Neural progenitor cell (in vitro differentiated cells): ENCODE results near the gene NOP14. TPM values are rescaled to one million over a fixed set of nuclear protein-coding genes. Genes with fewer than 3 reads are reported as not detected.

Experiments used
- DNase-seq: peaks from one replicate; pipeline ENCODE4 v3.0.0-alpha.2; 2016; ENCODE audit warnings: low spot score
- H2AFZ ChIP-seq: fragments of 200-600 bp; sonication (generic); replicated peaks from 2 replicates; pipeline ENCODE4 v1.6.1; 2016; ENCODE audit warnings: antibody characterized with exemption
- H3F3A ChIP-seq: fragments of 200-600 bp; sonication (generic); 2 replicates; pipeline ENCODE4 v1.6.1; 2016; ENCODE audit warnings: antibody characterized with exemption, low read depth
- H3K27ac ChIP-seq: fragments of 200-600 bp; sonication (generic); 2 replicates; pipeline ENCODE4 v1.5.1; 2016; ENCODE audit warnings: mild to moderate bottlenecking
- H3K27me3 ChIP-seq: fragments of 200-600 bp; sonication (generic); 2 replicates; pipeline ENCODE4 v1.6.1; 2016; ENCODE audit warnings: mild to moderate bottlenecking, moderate library complexity
- H3K36me3 ChIP-seq: fragments of 200-600 bp; sonication (generic); 2 replicates; pipeline ENCODE4 v1.5.1; 2016
- H3K4me1 ChIP-seq: fragments of 200-600 bp; sonication (generic); 2 replicates; pipeline ENCODE4 v1.6.1; 2016; ENCODE audit warnings: mixed run types
- H3K4me2 ChIP-seq: fragments of 200-600 bp; sonication (generic); 2 replicates; pipeline ENCODE4 v1.6.1; 2016
- H3K4me3 ChIP-seq: fragments of 200-600 bp; sonication (generic); 2 replicates; pipeline ENCODE4 v1.5.1; 2016
- H3K79me2 ChIP-seq: fragments of 200-600 bp; sonication (generic); 2 replicates; pipeline ENCODE4 v1.6.1; 2016; ENCODE audit warnings: low read depth
- H3K9ac ChIP-seq: fragments of 200-600 bp; sonication (generic); 2 replicates; pipeline ENCODE4 v1.6.1; 2016
- H3K9me3 ChIP-seq: fragments of 200-600 bp; sonication (generic); 2 replicates; pipeline ENCODE4 v1.5.1; 2016; ENCODE audit warnings: low read depth
- H4K20me1 ChIP-seq: fragments of 200-600 bp; sonication (generic); 2 replicates; pipeline ENCODE4 v1.6.1; 2016; ENCODE audit warnings: low read depth
- H3K27ac Mint-ChIP-seq: 3 replicates; pipeline ENCODE4 v1.8.0; 2021; ENCODE audit warnings: mixed read lengths
- H3K27me3 Mint-ChIP-seq: 2 replicates; pipeline ENCODE4 v1.8.0; 2022; ENCODE audit warnings: low read depth, mild to moderate bottlenecking, inconsistent platforms, moderate library complexity, mixed read lengths; ENCODE audit not compliant: insufficient read depth
- H3K36me3 Mint-ChIP-seq: 3 replicates; pipeline ENCODE4 v1.8.0; 2021; ENCODE audit warnings: mixed read lengths
- H3K4me1 Mint-ChIP-seq: 3 replicates; pipeline ENCODE4 v1.8.0; 2021; ENCODE audit warnings: mixed read lengths
- H3K4me3 Mint-ChIP-seq: 3 replicates; pipeline ENCODE4 v1.8.0; 2021; ENCODE audit warnings: mild to moderate bottlenecking, moderate library complexity, mixed read lengths
- H3K9me3 Mint-ChIP-seq: 3 replicates; pipeline ENCODE4 v1.8.0; 2020; ENCODE audit warnings: mixed read lengths
- EZH2 ChIP-seq: fragments of 200-600 bp; sonication (generic); IDR thresholded peaks from 2 replicates; pipeline ENCODE4 v1.6.1; 2017; ENCODE audit warnings: antibody characterized with exemption, mild to moderate bottlenecking, moderate library complexity
- EZH2phosphoT487 ChIP-seq: fragments of 200-600 bp; sonication (generic); IDR thresholded peaks from 2 replicates; pipeline ENCODE4 v1.6.1; 2017; ENCODE audit warnings: antibody characterized with exemption
- total RNA-seq: library from RNA; depleted of rRNA; stranded (reverse); fragments of >200 nt; gene quantifications from 2 replicates; pipeline ENCODE4 v1.2.3, GENCODE V29; 2015; ENCODE audit warnings: low replicate concordance
- TF ChIP-seq, protein P1 (sequence below): fragments of 200-600 bp; sonication (generic); IDR thresholded peaks from 2 replicates; pipeline ENCODE4 v1.5.1; 2017; ENCODE audit warnings: antibody characterized with exemption, mild to moderate bottlenecking

NOP14 gene
- total RNA-seq, 1 donor from 2014 or later = 16.8 TPM

DNA sequence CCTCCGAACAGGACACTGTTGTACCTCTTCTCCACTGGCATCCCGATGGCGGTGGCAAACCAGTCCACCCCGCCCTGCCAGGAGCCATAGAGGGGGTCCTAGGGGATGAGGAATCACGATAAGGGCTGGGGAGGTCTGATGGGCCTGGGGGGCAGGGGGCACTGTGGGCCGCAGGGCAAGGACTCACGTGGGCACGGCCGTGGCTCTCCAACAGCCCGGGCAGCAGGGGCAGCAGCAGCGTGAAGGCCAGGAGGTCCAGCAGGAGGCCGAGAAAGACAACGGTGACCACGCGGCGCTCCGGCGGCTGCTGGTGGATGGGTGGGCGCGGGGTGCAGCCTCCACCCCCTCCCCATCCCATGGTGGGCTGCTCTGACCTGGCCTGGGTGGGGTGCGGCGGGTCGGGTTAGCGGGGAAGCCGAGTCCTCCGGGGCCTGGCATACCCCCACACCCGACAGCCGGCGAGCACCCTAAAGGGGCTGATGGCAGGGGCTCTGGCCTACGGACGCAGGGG, 29.6 kb downstream of the NOP14 start:
- peak overlapping the region; percentile 92 for H3K4me2 ChIP-seq
- peaks cover 15% of the 10 kb centered on the region for H3K4me1 ChIP-seq
- H3K27ac ChIP-seq = no peak overlapping the region
- Mint-ChIP-seq H3K4me3 (peak overlapping the region; percentile 90), H3K27ac (no peak overlapping the region), H3K36me3 (peaks cover 12% of the 10 kb centered on the region), H3K4me1 (peaks cover 25% of the 10 kb centered on the region), H3K9me3 (no peaks in the 10 kb centered on the region), H3K27me3 (peaks cover 13% of the 10 kb centered on the region)
- H3F3A ChIP-seq = peaks cover 33% of the 10 kb centered on the region
- H4K20me1 ChIP-seq = peaks cover 42% of the 10 kb centered on the region
- H2AFZ ChIP-seq = no peak overlapping the region
- no peaks in the 10 kb centered on the region for H3K9me3 ChIP-seq
- H3K4me3 ChIP-seq = peak overlapping the region; percentile 92
- H3K36me3 ChIP-seq = no peaks in the 10 kb centered on the region
- H3K79me2 ChIP-seq = peaks cover 38% of the 10 kb centered on the region
- H3K27me3 ChIP-seq = no peaks in the 10 kb centered on the region
- H3K9ac ChIP-seq = peak overlapping the region; percentile 55
- TF ChIP-seq, protein P1, sequence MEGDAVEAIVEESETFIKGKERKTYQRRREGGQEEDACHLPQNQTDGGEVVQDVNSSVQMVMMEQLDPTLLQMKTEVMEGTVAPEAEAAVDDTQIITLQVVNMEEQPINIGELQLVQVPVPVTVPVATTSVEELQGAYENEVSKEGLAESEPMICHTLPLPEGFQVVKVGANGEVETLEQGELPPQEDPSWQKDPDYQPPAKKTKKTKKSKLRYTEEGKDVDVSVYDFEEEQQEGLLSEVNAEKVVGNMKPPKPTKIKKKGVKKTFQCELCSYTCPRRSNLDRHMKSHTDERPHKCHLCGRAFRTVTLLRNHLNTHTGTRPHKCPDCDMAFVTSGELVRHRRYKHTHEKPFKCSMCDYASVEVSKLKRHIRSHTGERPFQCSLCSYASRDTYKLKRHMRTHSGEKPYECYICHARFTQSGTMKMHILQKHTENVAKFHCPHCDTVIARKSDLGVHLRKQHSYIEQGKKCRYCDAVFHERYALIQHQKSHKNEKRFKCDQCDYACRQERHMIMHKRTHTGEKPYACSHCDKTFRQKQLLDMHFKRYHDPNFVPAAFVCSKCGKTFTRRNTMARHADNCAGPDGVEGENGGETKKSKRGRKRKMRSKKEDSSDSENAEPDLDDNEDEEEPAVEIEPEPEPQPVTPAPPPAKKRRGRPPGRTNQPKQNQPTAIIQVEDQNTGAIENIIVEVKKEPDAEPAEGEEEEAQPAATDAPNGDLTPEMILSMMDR = no peak
- TF ChIP-seq EZH2 (no peak), EZH2phosphoT487 (no peak)
- no peak for DNase-seq

DNA sequence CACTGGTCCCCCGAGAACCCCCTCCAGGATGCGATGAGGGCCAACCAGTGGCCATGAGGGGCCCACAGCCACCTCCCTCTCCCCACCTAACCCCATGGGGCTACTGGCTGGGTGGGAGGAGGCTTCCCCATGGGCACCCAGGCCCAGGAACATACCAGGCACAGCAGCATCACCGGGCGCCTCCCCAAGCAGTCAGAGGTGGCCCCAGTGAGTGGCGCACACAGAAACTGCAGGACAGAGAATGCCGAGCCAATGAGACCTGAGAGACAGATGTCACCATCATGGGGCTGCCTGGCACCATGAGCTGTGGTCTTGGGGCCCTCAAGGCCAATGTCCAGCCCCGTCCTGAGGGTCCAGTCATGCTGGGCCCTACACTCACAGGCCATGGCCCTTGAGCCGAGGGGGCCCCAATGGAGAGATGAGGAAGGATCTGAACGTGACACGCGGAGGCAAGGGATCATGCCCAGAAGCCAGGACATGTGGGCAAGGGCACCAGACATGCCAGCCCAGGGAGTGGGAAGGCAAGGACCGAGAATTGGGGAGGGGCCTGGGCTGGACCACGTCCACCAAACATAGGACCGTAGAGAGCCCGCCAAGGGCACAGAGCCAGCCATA, 30.1 kb downstream of the NOP14 start:
- Histone ChIP-seq H3K4me3 (peak overlapping the region; percentile 92), H3K79me2 (peaks cover 38% of the 10 kb centered on the region), H3F3A (peaks cover 33% of the 10 kb centered on the region), H3K4me1 (peaks cover 15% of the 10 kb centered on the region), H4K20me1 (peaks cover 42% of the 10 kb centered on the region), H3K9ac (no peak overlapping the region), H3K27me3 (no peaks in the 10 kb centered on the region), H3K9me3 (no peaks in the 10 kb centered on the region), H3K27ac (peak overlapping the region; percentile 29), H3K36me3 (no peaks in the 10 kb centered on the region), H2AFZ (no peak overlapping the region), H3K4me2 (peak overlapping the region; percentile 92)
- Mint-ChIP-seq H3K36me3 (peaks cover 12% of the 10 kb centered on the region), H3K27me3 (peaks cover 13% of the 10 kb centered on the region), H3K9me3 (no peaks in the 10 kb centered on the region), H3K27ac (peak overlapping the region; percentile 66), H3K4me3 (peak overlapping the region; percentile 90), H3K4me1 (peaks cover 25% of the 10 kb centered on the region)
- TF ChIP-seq, protein P1 = no peak
- TF ChIP-seq EZH2 (no peak), EZH2phosphoT487 (no peak)
- DNase-seq = no peak

DNA sequence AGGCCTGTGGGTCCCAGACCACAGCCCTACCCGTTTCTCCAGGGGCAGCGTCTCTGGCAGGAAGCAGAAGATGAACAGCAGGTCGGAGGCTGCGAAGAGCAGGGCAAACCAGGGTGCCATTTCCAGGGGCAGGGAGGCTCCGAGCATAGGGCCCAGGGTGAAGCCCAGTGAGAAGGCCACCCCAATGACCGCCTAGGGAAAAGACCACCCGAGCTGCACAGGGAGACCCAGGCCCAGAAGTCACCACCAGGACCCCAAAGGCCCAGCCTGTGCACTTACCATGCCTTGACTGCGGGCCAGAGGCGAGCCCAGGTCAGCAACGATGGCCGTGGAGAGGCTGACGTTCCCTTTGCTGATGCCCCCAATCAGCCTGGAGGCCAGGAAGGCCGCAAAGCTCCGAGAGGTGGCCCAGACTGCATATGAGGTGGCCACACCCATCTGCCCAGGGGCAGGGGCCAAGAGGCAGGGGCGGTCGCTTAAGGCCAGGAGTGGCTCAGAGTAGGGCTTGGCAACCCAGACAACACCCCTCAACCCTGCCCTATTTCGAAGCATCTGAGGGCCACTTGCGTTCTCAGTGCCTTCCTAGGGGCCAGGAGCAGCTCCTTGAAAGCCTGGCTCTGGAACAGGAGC, 30.8 kb downstream of the NOP14 start:
- Histone ChIP-seq H3K79me2 (peaks cover 38% of the 10 kb centered on the region), H3F3A (peaks cover 28% of the 10 kb centered on the region), H3K27ac (peak overlapping the region; percentile 29), H3K4me2 (no peak overlapping the region), H3K9me3 (no peaks in the 10 kb centered on the region), H3K9ac (no peak overlapping the region), H3K36me3 (no peaks in the 10 kb centered on the region), H3K4me1 (peaks cover 15% of the 10 kb centered on the region), H3K27me3 (no peaks in the 10 kb centered on the region), H2AFZ (no peak overlapping the region), H3K4me3 (no peak overlapping the region), H4K20me1 (peaks cover 36% of the 10 kb centered on the region)
- peaks cover 25% of the 10 kb centered on the region for H3K4me1 Mint-ChIP-seq
- TF ChIP-seq EZH2phosphoT487 = no peak
- no peak for TF ChIP-seq EZH2
- TF ChIP-seq, protein P1 = no peak
- H3K27ac Mint-ChIP-seq = no peak overlapping the region
- H3K36me3 Mint-ChIP-seq = peaks cover 16% of the 10 kb centered on the region
- no peaks in the 10 kb centered on the region for H3K9me3 Mint-ChIP-seq
- DNase-seq = no peak
- H3K4me3 Mint-ChIP-seq = peak overlapping the region; percentile 90
- H3K27me3 Mint-ChIP-seq = peaks cover 11% of the 10 kb centered on the region
